Fibroblast of pulmonary artery (primary cell): ENCODE data around the gene MSANTD1.

Source experiments
- DNase-seq: peaks from one replicate; pipeline ENCODE4 v3.0.0-alpha.2; 2010; ENCODE audit warnings: low read depth
- H3K4me3 ChIP-seq: replicated peaks from 2 replicates; pipeline ENCODE4 v1.5.1; 2011; ENCODE audit warnings: low read depth, mild to moderate bottlenecking, control low read depth, low read length, moderate library complexity
- TF ChIP-seq, protein P1 (sequence below): IDR thresholded peaks from 2 replicates; pipeline ENCODE4 v1.5.1; 2011; ENCODE audit warnings: mild to moderate bottlenecking, control low read depth, low read length, inconsistent platforms; ENCODE audit errors: missing control alignments

MSANTD1 gene

DNA sequence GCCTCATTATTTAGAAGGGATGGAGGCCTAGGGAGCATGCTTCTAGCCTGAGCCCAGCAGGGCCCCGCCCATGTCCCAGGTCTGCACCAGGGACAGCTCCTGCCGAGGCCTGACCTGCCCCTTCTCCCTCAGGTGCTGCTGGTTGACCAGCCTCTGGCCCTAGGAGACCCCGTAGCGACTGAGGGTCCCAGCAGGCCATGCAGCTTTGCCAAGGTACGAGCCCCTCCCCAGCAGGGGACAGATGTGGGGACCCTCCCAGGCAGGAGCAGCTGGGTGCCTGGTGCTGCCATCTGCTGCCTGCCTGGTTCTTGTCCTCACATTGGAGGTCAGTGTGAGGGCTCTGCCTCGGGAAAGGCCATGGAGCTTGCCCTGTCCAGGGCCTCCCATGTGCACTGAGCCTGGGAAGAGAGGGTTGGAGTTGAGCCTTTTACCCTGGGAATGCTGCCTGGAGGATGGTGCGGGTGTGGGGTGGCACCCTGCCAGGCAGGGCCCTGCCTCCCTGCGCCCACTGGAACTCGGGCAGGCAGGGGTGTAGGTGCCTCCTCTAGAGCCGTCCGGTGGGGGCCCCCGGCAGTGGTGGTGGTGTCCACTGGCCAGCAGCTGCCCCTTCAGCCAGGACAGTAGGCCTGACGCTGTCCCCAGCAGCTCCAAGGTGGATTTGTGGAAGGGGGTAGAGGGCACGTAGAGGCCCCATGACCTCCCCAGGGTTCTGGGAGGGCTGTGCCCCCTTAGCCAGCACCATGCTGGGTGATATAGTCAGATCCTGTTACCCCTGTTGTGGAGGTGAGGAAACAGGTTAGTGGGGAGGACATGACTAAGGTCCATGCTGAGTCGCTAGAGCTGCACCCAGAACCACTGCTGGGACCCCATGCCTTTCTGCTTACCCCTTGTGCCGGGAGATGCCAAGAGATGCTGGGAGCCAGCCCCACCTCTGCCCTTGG is 2.2 kb upstream of the MSANTD1 start:
- TF ChIP-seq, protein P1, sequence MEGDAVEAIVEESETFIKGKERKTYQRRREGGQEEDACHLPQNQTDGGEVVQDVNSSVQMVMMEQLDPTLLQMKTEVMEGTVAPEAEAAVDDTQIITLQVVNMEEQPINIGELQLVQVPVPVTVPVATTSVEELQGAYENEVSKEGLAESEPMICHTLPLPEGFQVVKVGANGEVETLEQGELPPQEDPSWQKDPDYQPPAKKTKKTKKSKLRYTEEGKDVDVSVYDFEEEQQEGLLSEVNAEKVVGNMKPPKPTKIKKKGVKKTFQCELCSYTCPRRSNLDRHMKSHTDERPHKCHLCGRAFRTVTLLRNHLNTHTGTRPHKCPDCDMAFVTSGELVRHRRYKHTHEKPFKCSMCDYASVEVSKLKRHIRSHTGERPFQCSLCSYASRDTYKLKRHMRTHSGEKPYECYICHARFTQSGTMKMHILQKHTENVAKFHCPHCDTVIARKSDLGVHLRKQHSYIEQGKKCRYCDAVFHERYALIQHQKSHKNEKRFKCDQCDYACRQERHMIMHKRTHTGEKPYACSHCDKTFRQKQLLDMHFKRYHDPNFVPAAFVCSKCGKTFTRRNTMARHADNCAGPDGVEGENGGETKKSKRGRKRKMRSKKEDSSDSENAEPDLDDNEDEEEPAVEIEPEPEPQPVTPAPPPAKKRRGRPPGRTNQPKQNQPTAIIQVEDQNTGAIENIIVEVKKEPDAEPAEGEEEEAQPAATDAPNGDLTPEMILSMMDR, result no peak
- H3K4me3 ChIP-seq, result no peak overlapping the region
- DNase-seq, result no peak

DNA sequence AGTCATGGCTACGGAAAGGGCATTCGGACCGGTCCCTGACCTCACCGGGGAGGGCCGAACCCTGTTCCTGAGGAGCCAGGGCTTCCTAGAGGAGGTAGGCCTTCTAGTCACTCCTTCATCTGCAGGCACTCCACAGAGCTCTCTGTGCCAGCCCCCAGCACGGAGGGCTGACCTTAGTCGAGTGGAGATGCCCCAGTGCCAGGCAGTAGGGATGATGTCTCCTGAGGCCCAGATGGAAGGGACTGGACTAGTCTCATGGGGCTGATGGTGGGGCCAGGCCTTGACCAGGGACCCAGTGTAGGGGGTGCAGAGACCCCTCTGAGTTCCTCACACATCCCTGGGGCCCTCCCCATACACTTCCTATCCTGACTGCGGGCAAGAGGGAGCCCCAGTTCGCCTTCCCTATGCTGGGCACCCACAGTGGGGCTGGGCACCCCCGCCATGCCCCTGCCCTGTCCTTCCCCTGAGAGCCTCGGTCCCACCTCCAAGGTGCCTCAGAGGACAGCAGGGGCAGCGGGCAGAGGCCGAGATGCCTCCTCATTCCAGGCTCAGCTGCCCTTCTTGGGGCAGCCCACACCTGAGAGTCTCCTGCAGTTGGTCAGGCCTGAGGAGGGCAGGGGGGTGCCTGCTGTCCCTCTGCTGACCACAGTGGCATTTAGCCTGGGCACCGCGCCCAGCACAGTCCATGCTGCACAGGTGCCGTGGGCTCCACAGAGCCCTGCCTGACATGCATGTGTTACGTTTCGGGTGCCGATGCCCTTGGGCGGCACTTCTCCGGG is 1.4 kb upstream of the MSANTD1 start:
- no peak overlapping the region for H3K4me3 ChIP-seq
- no peak for DNase-seq
- TF ChIP-seq, protein P1, result no peak

DNA sequence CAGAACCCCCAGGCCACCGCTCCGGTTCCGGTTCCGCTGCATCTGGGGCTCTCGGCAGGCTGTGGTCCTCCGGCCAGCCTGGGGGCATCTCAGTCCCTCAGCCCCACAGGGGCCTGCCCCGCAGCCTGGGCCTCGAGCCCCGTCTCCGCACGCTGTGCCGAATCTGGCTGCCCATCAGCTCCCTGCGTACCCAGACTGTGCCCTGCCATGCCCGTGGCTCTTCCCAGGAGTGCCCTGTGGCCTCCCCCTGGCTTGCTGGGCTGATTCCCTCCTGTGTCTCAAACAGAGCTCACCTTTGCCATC is 830 bp upstream of the MSANTD1 start:
- no peak for DNase-seq
- TF ChIP-seq, protein P1, result no peak
- no peak overlapping the region for H3K4me3 ChIP-seq

DNA sequence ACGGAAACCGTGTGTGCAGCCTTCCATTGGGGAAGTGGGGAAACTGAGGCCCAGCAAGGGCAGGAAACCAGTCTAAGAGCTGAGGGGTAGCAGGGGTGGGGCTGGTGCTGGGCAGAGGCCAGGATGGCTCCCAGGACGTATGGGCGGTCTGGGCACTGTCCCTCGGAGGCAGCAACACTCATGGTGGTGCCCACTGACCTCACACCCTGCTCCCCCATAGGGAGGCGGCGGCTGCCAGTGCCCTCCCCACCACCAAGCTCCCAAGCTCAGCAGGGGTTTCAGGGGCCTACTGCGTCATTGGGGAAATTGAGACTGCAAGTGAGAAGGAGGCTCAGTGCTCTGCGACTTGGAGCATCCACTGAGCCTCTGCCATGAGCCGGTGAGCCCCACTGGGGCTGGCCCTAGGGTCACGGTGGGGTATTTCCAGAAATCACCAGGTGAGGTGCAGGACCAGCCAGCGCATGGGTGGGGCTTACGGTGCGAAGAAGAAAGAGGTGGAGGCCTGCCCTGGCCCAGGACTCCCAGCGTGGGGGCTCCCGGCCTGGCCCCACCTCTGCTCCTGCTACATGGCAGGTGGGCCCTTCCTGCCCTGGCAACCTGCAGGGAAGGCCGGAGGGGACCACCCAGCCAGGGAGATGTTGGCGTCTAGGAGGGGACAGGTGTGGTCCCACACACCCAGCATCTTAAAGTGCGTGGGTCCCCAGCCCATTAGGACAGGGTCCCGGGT is 915 bp downstream of the MSANTD1 start:
- DNase-seq, result no peak
- TF ChIP-seq, protein P1, result no peak
- no peak overlapping the region for H3K4me3 ChIP-seq

DNA sequence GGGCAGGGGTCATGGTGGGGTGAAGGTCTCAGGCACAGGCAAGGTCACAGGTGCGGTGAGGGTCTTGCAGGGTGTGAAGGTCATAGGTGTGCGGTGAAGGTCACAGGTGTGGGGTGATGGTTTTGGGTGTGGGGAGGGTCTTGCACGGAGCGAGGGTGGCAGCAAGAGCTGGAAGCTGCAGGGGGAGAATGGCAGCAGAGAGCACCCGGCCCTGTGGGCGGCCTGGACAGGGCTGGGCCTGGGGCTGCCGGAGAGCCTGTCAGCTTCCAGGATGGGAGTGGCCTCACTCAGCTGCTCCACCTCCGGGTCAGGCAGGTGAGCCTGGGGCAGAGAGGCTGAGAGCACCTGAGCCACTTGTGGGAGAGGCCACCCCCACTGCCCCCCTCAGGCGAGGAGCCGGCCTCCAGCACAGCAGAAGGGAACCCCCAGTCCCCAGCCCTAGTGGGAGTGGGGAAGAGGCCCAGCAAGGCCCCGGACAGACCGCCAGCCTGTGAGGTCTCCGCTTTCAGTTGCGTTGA is 1.5 kb downstream of the MSANTD1 start:
- DNase-seq, result no peak
- TF ChIP-seq, protein P1, result no peak
- H3K4me3 ChIP-seq, result no peak overlapping the region

DNA sequence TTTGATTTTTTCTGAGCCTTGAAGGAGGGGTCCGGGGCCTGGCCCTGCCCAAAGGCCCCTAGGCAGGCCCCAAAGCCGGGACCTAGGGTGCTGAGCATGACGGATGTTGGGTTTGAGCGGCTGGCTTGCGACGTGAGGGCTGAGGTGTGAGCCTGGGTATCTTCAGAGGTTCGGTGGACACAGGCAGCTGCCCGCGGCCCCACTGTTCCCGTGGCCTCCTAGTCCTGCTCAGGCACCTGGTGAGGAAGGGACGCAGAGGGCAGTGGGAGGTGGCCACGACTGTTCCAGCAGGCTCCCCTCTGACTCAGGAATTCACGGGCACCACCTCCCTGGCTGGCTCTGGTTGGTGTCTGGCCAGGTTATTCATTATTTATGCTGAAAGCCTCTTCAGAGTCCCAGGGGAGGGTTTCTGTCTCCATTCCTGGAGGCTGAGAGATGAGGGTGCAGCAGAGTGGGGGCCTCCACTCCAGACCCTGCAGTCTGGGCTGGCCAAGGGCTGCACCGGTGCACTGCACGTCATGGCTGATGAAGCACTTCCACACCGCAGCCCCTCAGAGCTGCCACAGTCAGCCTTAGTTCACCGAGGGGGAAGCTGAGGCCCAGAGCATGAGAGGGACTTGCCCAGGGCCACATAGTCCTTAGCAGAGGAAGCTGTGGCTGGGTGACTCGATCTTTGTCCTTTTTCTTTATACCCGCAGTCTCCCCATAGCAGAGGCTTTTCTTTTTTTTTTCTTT is 2.2 kb downstream of the MSANTD1 start:
- TF ChIP-seq, protein P1, result no peak
- DNase-seq, result no peak
- no peak overlapping the region for H3K4me3 ChIP-seq
